ENCODE results near the gene TYW3.
"Not testable (repeated sequence)": the region's sequence is repeated elsewhere in the genome, so short reads cannot be mapped to it uniquely, and the experiment has no call there.

The TYW3 gene

GRCh38 chr1:74731399-74732052 is 1.4 kb upstream of the TYW3 start:
- no peak for DNase-seq (ENCODE audit: low read depth)

- DNase-seq (ENCODE audit: low read depth), result peak; percentile 1
Measured at GRCh38 chr1:74732071-74732946, 643 bp upstream of the TYW3 start.

GRCh38 chr1:74733604-74734484 is 892 bp downstream of the TYW3 start:
- DNase-seq (ENCODE audit: low read depth), result no peak

GRCh38 chr1:74737333-74737732 is 4.4 kb downstream of the TYW3 start:
- DNase-seq (ENCODE audit: low read depth), result no peak

GRCh38 chr1:74740307-74740980 is 7.5 kb downstream of the TYW3 start:
- not testable (repeated sequence) for DNase-seq (ENCODE audit: low read depth)

GRCh38 chr1:74745247-74745646 is 12.3 kb downstream of the TYW3 start:
- not testable (repeated sequence) for DNase-seq (ENCODE audit: low read depth)

- DNase-seq (ENCODE audit: low read depth), result no peak
Measured at GRCh38 chr1:74748960-74749359, 16.0 kb downstream of the TYW3 start.

GRCh38 chr1:74753104-74753503 is 20.2 kb downstream of the TYW3 start:
- DNase-seq (ENCODE audit: low read depth), result no peak

- DNase-seq (ENCODE audit: low read depth), result no peak
Measured at GRCh38 chr1:74755475-74755874, 22.5 kb downstream of the TYW3 start.

GRCh38 chr1:74756650-74757049 is 23.7 kb downstream of the TYW3 start:
- DNase-seq (ENCODE audit: low read depth), result not testable (repeated sequence)

GRCh38 chr1:74763807-74764206 is 30.9 kb downstream of the TYW3 start:
- DNase-seq (ENCODE audit: low read depth), result no peak

GRCh38 chr1:74766579-74766978 is 33.6 kb downstream of the TYW3 start:
- no peak for DNase-seq (ENCODE audit: low read depth)

- no peak for DNase-seq (ENCODE audit: low read depth)
Measured at GRCh38 chr1:74767490-74767889, 34.5 kb downstream of the TYW3 start.

GRCh38 chr1:74771913-74772515 is 39.1 kb downstream of the TYW3 start:
- DNase-seq (ENCODE audit: low read depth), result no peak

- no peak for DNase-seq (ENCODE audit: low read depth)
Measured at GRCh38 chr1:74772945-74773344, 40.0 kb downstream of the TYW3 start.

- no peak for DNase-seq (ENCODE audit: low read depth)
Measured at GRCh38 chr1:74773582-74773981, 40.6 kb downstream of the TYW3 start.

GRCh38 chr1:74775735-74776134 is 42.8 kb downstream of the TYW3 start:
- no peak for DNase-seq (ENCODE audit: low read depth)

GRCh38 chr1:74777525-74777924 is 44.6 kb downstream of the TYW3 start:
- DNase-seq (ENCODE audit: low read depth), result no peak

- DNase-seq (ENCODE audit: low read depth), result no peak
Measured at GRCh38 chr1:74779750-74780149, 46.8 kb downstream of the TYW3 start.

GRCh38 chr1:74780594-74780993 is 47.6 kb downstream of the TYW3 start:
- no peak for DNase-seq (ENCODE audit: low read depth)

- DNase-seq (ENCODE audit: low read depth), result no peak
Measured at GRCh38 chr1:74785944-74786343, 53.0 kb downstream of the TYW3 start.

Measured in stimulated activated CD8-positive, alpha-beta memory T cell treated with anti-CD3 and anti-CD28 coated beads, Interleukin-4, amount 100 ng/mL, for 24 hours (primary cell).